HepG2 (cell line): ENCODE results near the gene BACH2.

Experiments used
- BHLHE40 ChIP-seq: IDR thresholded peaks from 2 replicates; pipeline ENCODE4 v1.6.1; 2011; ENCODE audit warnings: low read length, improper control_type of control experiment
- FOXP1 ChIP-seq, 2 experiments: fragments of 450-650 bp in 1 of 2; IDR thresholded peaks; 2 replicates each; pipeline ENCODE4 v1.6.1; 2017 to 2018; ENCODE audit warnings: antibody characterized with exemption in 1 of 2
- HOMEZ ChIP-seq: IDR thresholded peaks from 2 replicates; pipeline ENCODE4 v1.6.1; 2016; ENCODE audit warnings: low read depth
- TCF12 ChIP-seq, 2 experiments: fragments of 450-650 bp in 1 of 2; sonication (generic) in 1 of 2; formaldehyde crosslinking in 1 of 2; IDR thresholded peaks; 2 replicates each; pipeline versions ENCODE4 v1.6.1 to v1.8.0; 2017 to 2022; ENCODE audit warnings: antibody characterized with exemption in 1 of 2, mild to moderate bottlenecking in 1 of 2, missing genetic modification reagents in 1 of 2, moderate library complexity in 1 of 2
- ZMYM2 ChIP-seq: sonication (generic); formaldehyde crosslinking; IDR thresholded peaks from 2 replicates; pipeline ENCODE4 v1.8.0; 2022; ENCODE audit warnings: mild to moderate bottlenecking, missing genetic modification reagents
- ZNF230 ChIP-seq: sonication (generic); formaldehyde crosslinking; IDR thresholded peaks from 2 replicates; pipeline ENCODE4 v1.4.0; 2020; ENCODE audit warnings: mild to moderate bottlenecking, missing genetic modification reagents
- ZNF362 ChIP-seq: sonication (generic); formaldehyde crosslinking; IDR thresholded peaks from 2 replicates; pipeline ENCODE4 v1.4.0; 2020; ENCODE audit warnings: missing genetic modification reagents, mild to moderate bottlenecking, borderline replicate concordance
- ZNF558 ChIP-seq: sonication (generic); formaldehyde crosslinking; IDR thresholded peaks from 2 replicates; pipeline ENCODE4 v1.9.0; 2022; ENCODE audit warnings: mild to moderate bottlenecking, missing genetic modification reagents, borderline replicate concordance
- TF ChIP-seq, protein P1 (sequence below): sonication (generic); formaldehyde crosslinking; IDR thresholded peaks from 2 replicates; pipeline ENCODE4 v1.4.0; 2020; ENCODE audit warnings: missing genetic modification reagents
- TF ChIP-seq, protein P2 (sequence below): IDR thresholded peaks from 2 replicates; pipeline ENCODE4 v1.6.1; 2018; ENCODE audit warnings: missing genetic modification reagents

GRCh38 chr6:90274451-90275030 lies 22.1 kb downstream of the BACH2 start:
- TF ChIP-seq, protein P1, sequence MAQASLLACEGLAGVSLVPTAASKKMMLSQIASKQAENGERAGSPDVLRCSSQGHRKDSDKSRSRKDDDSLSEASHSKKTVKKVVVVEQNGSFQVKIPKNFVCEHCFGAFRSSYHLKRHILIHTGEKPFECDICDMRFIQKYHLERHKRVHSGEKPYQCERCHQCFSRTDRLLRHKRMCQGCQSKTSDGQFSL (CRISPR knock-in tag): no peak
- TF ChIP-seq HOMEZ (CRISPR knock-in tag) (no peak), ZMYM2 (no peak), FOXP1 (IDR thresholded peaks at IDR 0.05) (no peak), FOXP1 (CRISPR knock-in tag; IDR thresholded peaks at IDR 0.05) (no peak), TCF12 (IDR thresholded peaks at IDR 0.05) (no peak), TCF12 (CRISPR knock-in tag; IDR thresholded peaks at IDR 0.05) (no peak), ZNF230 (CRISPR knock-in tag) (no peak), ZNF558 (no peak), BHLHE40 (no peak), ZNF362 (CRISPR knock-in tag) (no peak)
- TF ChIP-seq, protein P2, sequence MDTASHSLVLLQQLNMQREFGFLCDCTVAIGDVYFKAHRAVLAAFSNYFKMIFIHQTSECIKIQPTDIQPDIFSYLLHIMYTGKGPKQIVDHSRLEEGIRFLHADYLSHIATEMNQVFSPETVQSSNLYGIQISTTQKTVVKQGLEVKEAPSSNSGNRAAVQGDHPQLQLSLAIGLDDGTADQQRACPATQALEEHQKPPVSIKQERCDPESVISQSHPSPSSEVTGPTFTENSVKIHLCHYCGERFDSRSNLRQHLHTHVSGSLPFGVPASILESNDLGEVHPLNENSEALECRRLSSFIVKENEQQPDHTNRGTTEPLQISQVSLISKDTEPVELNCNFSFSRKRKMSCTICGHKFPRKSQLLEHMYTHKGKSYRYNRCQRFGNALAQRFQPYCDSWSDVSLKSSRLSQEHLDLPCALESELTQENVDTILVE (CRISPR knock-in tag): no peak
